ENCODE data around the gene CCNE1. TPM values are rescaled to one million over a fixed set of nuclear protein-coding genes. Genes with fewer than 3 reads are reported as not detected.
A peak's percentile ranks its signal among the peaks of the same experiment; 100 is the strongest.

CCNE1 gene
- total and polyA plus RNA-seq, 5 donors: 2.1 to 5.1 (median 3.1) TPM

DNA sequence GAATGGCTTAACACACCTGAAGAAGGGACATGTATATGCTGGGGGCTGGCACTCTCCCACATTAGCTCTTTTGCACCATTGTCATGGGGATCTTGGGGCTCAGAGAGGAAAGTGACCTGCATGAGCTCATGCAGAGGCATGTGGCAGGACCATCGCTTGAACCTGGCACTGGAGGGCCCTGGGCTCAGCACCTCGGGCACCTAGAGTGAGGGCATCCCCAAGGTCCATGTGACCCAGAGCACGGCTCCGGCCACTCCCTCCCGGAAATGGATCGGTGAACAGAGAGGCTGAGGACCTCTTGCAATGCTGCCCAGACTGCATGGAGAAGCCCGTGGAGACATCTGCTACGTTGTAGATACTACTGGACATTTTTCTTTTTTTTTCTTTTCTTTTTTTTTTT lies 38.6 kb upstream of the CCNE1 start:
- no peak for DNase-seq
- H3K4me1 ChIP-seq (ENCODE audit: control insufficient read depth, insufficient read depth, low read length): no peaks in the 10 kb centered on the region
- H3K27ac ChIP-seq (ENCODE audit: low read length): no peak overlapping the region
- no peak for ATAC-seq
- H3K4me3 ChIP-seq (ENCODE audit: low read length): no peak overlapping the region
- no peaks in the 10 kb centered on the region for H3K27me3 ChIP-seq (ENCODE audit: control insufficient read depth, insufficient read depth)
- H3K9me3 ChIP-seq (ENCODE audit: control insufficient read depth, low read length): no peaks in the 10 kb centered on the region
- WGBS: 85% methylated on average over 8 of the region's 8 CpGs
- intact Hi-C loops (cut with DNase I): loop anchor here in 1 of 4 donors (10.0 kb wide), 1 partner anchor 102 kb away; no protein-coding TSS in a partner anchor

DNA sequence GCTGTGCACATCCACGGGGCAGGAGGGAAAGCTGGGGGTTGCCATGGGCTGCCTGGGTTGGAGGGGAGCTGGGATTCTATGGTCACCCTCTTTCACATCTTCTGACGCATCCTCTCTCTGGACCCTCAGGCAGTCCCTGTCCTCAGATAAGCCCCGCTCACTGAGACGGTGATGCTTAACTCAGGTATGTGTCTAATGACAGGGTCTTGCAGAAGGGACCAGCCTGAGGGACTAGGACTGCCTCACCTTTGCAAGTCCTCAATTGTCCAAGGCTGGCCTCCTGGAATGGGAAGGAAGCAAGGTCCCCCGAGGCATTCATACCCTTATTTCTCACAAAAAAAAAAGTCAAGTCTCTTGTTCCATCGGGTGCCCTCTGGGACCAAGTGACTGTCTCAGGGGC lies 37.7 kb upstream of the CCNE1 start:
- intact Hi-C loops (cut with DNase I): loop anchor here in 1 of 4 donors (10.0 kb wide), 1 partner anchor 101 kb away; no protein-coding TSS in a partner anchor
- Histone ChIP-seq H3K27ac (ENCODE audit: low read length) (no peak overlapping the region), H3K9me3 (ENCODE audit: control insufficient read depth, low read length) (no peaks in the 10 kb centered on the region), H3K4me1 (ENCODE audit: control insufficient read depth, insufficient read depth, low read length) (no peaks in the 10 kb centered on the region), H3K27me3 (ENCODE audit: control insufficient read depth, insufficient read depth) (no peaks in the 10 kb centered on the region), H3K4me3 (ENCODE audit: low read length) (no peak overlapping the region)
- no peak for DNase-seq
- no peak for ATAC-seq
- WGBS: 82% methylated on average over 6 of the region's 6 CpGs

- DNase-seq (no peak), ATAC-seq (no peak)
- no peaks in the 10 kb centered on the region for H3K9me3 ChIP-seq (ENCODE audit: control insufficient read depth, low read length)
- no peaks in the 10 kb centered on the region for H3K27me3 ChIP-seq (ENCODE audit: control insufficient read depth, insufficient read depth)
- no peak overlapping the region for H3K4me3 ChIP-seq (ENCODE audit: low read length)
- H3K4me1 ChIP-seq (ENCODE audit: control insufficient read depth, insufficient read depth, low read length): no peaks in the 10 kb centered on the region
- 68% methylated on average over 6 of the region's 6 CpGs for WGBS
- intact Hi-C loops (cut with DNase I): loop anchor here in 1 of 4 donors (10.0 kb wide), 1 partner anchor 97 kb away; no protein-coding TSS in a partner anchor
- no peak overlapping the region for H3K27ac ChIP-seq (ENCODE audit: low read length)
Observed at GRCh38 chr19:29777781-29778309, 33.9 kb upstream of the CCNE1 start.

DNA sequence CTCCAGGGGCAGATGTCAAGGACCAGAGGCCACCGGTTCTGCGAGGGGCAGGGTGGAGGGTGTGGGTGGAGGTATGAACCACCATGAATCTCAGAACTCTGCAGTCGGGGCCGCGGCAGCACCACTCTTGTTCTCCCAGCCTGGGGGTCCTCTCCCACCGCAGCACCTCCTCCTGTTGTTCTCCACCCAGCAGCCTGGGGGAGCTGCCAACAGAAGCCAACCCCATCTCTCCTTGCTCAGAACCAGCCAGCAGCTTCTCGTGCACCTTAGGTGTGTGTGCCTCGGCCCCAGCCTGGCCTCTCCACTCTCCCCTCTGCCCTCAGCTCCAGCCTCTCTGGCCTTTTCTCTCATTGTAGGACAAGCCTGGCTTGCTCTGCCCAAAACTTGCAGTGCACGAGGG lies 31.9 kb upstream of the CCNE1 start:
- no peaks in the 10 kb centered on the region for H3K9me3 ChIP-seq (ENCODE audit: control insufficient read depth, low read length)
- intact Hi-C loops (cut with DNase I): loop anchor here in 1 of 4 donors (10.0 kb wide), 1 partner anchor 95 kb away; no protein-coding TSS in a partner anchor
- no peaks in the 10 kb centered on the region for H3K27me3 ChIP-seq (ENCODE audit: control insufficient read depth, insufficient read depth)
- no peak overlapping the region for H3K27ac ChIP-seq (ENCODE audit: low read length)
- no peaks in the 10 kb centered on the region for H3K4me1 ChIP-seq (ENCODE audit: control insufficient read depth, insufficient read depth, low read length)
- DNase-seq: no peak
- H3K4me3 ChIP-seq (ENCODE audit: low read length): no peak overlapping the region
- 30% methylated on average over 9 of the region's 9 CpGs for WGBS
- no peak for ATAC-seq

GRCh38 chr19:29781386-29782259 lies 30.2 kb upstream of the CCNE1 start:
- ATAC-seq (peak in 1 of 2 donors; percentile 12), DNase-seq (no peak)
- no peak overlapping the region for H3K27ac ChIP-seq (ENCODE audit: low read length)
- H3K27me3 ChIP-seq (ENCODE audit: control insufficient read depth, insufficient read depth): no peaks in the 10 kb centered on the region
- no peaks in the 10 kb centered on the region for H3K4me1 ChIP-seq (ENCODE audit: control insufficient read depth, insufficient read depth, low read length)
- no peak overlapping the region for H3K4me3 ChIP-seq (ENCODE audit: low read length)
- no peaks in the 10 kb centered on the region for H3K9me3 ChIP-seq (ENCODE audit: control insufficient read depth, low read length)
- WGBS: 75% methylated on average over 33 of the region's 33 CpGs
- intact Hi-C loops (cut with DNase I): no loop called here

DNA sequence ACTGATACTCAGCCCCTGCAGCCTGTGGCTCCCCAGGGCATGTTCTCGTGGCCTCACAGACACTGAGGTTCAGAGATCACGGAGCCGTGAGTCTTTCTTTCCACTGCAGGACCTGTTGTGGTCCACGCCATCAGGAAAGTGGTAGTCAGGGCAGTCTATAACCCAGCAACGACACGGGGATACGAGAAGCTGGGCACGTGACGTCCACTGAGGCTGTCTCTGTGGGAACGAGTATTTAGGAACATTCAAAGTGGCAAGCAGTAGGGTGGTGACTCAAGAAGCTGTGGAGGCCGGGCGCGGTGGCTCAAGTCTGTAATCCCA lies 29.6 kb upstream of the CCNE1 start:
- DNase-seq: no peak
- Histone ChIP-seq H3K9me3 (ENCODE audit: control insufficient read depth, low read length) (no peaks in the 10 kb centered on the region), H3K4me3 (ENCODE audit: low read length) (no peak overlapping the region), H3K27ac (ENCODE audit: low read length) (no peak overlapping the region), H3K4me1 (ENCODE audit: control insufficient read depth, insufficient read depth, low read length) (no peaks in the 10 kb centered on the region), H3K27me3 (ENCODE audit: control insufficient read depth, insufficient read depth) (no peaks in the 10 kb centered on the region)
- ATAC-seq: no peak
- intact Hi-C loops (cut with DNase I): no loop called here
- WGBS: 85% methylated on average over 13 of the region's 13 CpGs

- Histone ChIP-seq H3K9me3 (ENCODE audit: control insufficient read depth, low read length) (no peaks in the 10 kb centered on the region), H3K27ac (ENCODE audit: low read length) (no peak overlapping the region), H3K27me3 (ENCODE audit: control insufficient read depth, insufficient read depth) (no peaks in the 10 kb centered on the region), H3K4me3 (ENCODE audit: low read length) (no peak overlapping the region), H3K4me1 (ENCODE audit: control insufficient read depth, insufficient read depth, low read length) (no peaks in the 10 kb centered on the region)
- intact Hi-C loops (cut with DNase I): no loop called here
- DNase-seq (no peak), ATAC-seq (no peak)
- 91% methylated on average over 12 of the region's 12 CpGs for WGBS
Observed at GRCh38 chr19:29783627-29784190, 28.1 kb upstream of the CCNE1 start.

DNA sequence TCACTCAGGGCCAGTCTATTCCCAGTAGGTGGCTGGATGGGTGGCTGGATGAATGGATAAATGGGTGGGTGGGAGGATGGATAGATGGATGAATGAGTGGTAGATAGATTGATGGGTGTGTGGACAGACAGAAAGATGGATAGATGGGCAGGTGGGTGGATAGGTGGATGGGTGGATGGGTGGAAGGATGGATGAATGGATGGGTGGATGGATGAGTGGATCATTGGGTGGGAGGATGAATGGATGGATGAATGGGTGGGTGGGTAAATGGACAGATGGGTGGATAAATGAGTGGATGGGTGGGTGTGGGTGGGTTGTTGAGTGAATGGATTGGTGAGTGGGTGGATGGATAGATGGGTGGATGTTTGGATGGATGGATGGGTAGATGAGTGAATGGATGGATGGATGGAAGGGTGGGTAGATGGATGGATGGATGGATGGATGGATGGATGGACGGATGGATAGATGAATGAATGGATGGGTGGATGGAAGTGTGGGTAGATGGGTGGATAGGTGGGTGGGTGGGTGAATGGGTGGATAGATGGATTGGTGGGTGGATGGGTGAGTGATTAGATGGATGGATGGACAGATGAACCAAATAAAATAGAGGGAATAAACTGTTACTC lies 27.1 kb upstream of the CCNE1 start:
- intact Hi-C loops (cut with DNase I): no loop called here
- WGBS: 98% methylated on average over 1 of the region's 1 CpG
- Histone ChIP-seq H3K4me1 (ENCODE audit: control insufficient read depth, insufficient read depth, low read length) (no peaks in the 10 kb centered on the region), H3K27me3 (ENCODE audit: control insufficient read depth, insufficient read depth) (no peaks in the 10 kb centered on the region), H3K4me3 (ENCODE audit: low read length) (no peak overlapping the region), H3K27ac (ENCODE audit: low read length) (no peak overlapping the region), H3K9me3 (ENCODE audit: control insufficient read depth, low read length) (no peaks in the 10 kb centered on the region)
- DNase-seq (no peak), ATAC-seq (no peak)

DNA sequence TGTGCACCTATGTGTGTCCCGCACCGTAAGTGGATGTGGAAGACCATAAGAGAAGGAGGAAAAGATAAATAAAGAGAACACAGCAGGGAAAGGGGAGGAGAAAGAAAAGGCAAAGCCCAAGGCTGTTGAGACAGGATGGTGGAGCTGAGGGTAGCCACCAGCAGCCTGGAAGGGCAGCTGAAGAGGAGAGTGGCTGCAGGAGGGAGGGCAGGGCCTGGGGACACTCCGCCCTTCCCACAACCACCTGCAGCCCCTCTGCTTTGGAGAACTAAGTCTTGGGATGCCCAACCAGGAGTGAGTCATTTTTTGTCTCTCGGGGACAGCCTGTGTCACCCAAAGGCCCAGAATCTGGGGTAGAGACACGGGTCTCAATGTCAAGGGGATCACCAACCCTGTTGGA lies 26.4 kb upstream of the CCNE1 start:
- DNase-seq (no peak), ATAC-seq (no peak)
- no peaks in the 10 kb centered on the region for H3K9me3 ChIP-seq (ENCODE audit: control insufficient read depth, low read length)
- H3K27ac ChIP-seq (ENCODE audit: low read length): no peak overlapping the region
- H3K4me1 ChIP-seq (ENCODE audit: control insufficient read depth, insufficient read depth, low read length): no peaks in the 10 kb centered on the region
- H3K27me3 ChIP-seq (ENCODE audit: control insufficient read depth, insufficient read depth): no peaks in the 10 kb centered on the region
- intact Hi-C loops (cut with DNase I): no loop called here
- WGBS: 88% methylated on average over 5 of the region's 5 CpGs
- H3K4me3 ChIP-seq (ENCODE audit: low read length): no peak overlapping the region

DNA sequence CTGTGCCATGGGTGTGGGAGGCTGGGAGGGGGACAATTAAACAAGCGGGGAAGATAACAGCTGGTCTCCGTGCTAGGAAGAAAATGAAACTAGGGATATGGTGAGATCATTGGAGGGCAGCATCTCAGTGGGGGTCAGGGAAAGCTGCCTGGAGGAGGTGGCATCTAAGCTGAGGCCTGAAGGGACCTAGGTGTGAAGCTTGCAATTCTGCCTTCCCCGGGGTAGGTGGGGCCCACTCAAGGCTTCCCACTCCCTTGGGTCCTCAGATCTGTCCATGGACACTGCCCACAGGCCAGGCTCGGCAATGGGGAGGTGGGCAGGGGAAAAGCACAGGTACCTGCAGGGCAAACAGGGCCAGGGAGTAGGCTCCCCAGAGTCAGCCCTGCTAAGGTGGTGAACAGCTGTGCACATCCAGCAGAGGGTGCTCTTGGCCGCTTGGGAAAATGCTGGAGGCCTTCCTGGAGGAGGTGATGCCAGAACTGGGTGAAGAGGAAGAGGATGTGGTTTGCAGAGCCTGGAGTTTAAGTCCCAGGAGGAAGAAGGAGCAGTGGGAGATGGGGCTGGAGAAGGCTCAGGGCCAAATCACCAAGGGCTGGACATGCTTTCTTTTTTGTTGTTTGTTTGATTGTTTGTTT lies 25.7 kb upstream of the CCNE1 start:
- WGBS: 59% methylated on average over 5 of the region's 5 CpGs
- Histone ChIP-seq H3K9me3 (ENCODE audit: control insufficient read depth, low read length) (no peaks in the 10 kb centered on the region), H3K27ac (ENCODE audit: low read length) (no peak overlapping the region), H3K4me1 (ENCODE audit: control insufficient read depth, insufficient read depth, low read length) (no peaks in the 10 kb centered on the region), H3K4me3 (ENCODE audit: low read length) (no peak overlapping the region), H3K27me3 (ENCODE audit: control insufficient read depth, insufficient read depth) (no peaks in the 10 kb centered on the region)
- DNase-seq (no peak), ATAC-seq (no peak)
- intact Hi-C loops (cut with DNase I): no loop called here

- no peaks in the 10 kb centered on the region for H3K9me3 ChIP-seq (ENCODE audit: control insufficient read depth, low read length)
- DNase-seq (no peak), ATAC-seq (no peak)
- no peak overlapping the region for H3K4me3 ChIP-seq (ENCODE audit: low read length)
- intact Hi-C loops (cut with DNase I): no loop called here
- no peak overlapping the region for H3K27ac ChIP-seq (ENCODE audit: low read length)
- WGBS: 70% methylated on average over 4 of the region's 4 CpGs
- no peaks in the 10 kb centered on the region for H3K4me1 ChIP-seq (ENCODE audit: control insufficient read depth, insufficient read depth, low read length)
- no peaks in the 10 kb centered on the region for H3K27me3 ChIP-seq (ENCODE audit: control insufficient read depth, insufficient read depth)
Observed at GRCh38 chr19:29787281-29787680, 24.5 kb upstream of the CCNE1 start.
